HCEC 1CT (cell line): ENCODE data around the gene PANK4.

Experiments used
- DNase-seq: peaks from one replicate; pipeline ENCODE4 v3.0.0-alpha.2; 2017

PANK4 gene

DNA sequence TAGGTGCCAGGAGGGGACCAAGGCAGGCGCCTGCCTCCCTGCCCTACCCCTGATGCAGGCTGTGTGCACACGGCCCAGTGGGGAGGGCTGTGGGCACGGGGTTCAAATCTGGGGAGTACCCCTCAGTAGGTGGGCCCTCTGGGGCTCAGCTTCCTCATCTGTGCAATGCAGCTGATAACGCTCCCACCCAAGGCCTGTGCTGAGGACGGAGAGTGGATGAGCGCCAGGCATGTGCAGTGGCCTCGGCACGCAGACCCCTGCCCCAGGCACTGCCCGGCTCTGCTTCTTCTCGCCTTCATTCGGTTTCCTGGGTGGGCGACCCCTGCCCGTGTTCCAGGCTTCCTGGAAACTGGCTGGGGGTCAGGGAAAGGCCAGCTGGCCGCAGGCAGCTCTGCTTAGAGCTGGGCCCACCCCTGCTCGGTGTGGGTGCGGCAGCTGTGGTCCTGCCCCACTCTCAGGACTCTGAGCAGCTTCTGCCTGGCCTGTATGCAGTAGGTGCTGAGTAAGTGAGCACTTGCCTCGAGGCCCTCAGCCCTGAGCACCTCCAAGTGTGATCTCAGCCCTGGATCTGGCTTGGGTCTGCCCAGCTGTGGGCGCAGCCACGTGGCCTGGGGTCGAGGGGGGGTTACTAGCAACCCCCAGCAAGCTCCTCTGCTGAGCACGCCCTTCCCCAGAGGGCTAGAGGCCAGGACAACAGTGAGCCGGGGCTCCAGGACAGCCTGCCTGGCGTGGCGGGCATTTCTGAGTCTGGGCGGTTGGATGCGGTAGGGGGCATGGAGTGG lies 17.9 kb upstream of the PANK4 start:
- no peak for DNase-seq

DNA sequence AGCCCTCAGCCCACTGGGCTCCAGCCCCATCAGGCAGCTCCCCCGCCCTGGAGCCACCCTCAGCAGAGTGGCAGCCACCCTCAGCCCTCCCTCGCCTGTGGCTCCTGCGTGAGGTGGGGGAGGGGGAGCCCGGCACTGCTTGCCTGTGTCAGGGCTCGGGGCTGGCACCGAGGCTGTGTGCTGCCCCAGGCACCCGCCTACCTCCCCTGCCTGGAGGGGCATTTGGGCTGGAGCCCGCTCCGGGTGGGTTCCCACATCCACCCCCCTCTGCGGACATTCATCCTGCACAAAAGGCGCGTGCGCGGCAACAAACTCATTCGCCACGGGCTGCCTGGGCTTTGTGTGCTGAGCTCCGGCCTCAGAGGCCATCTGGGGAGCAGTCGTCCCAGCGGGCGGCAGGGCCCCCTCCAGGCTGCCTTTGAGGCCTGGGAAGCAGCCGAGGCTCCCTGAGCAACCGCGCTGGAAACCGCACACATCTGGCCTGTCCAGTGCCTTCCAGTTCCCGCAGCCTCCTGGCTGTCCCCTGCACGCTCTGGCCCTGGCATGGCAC lies 17.2 kb upstream of the PANK4 start:
- no peak for DNase-seq

DNA sequence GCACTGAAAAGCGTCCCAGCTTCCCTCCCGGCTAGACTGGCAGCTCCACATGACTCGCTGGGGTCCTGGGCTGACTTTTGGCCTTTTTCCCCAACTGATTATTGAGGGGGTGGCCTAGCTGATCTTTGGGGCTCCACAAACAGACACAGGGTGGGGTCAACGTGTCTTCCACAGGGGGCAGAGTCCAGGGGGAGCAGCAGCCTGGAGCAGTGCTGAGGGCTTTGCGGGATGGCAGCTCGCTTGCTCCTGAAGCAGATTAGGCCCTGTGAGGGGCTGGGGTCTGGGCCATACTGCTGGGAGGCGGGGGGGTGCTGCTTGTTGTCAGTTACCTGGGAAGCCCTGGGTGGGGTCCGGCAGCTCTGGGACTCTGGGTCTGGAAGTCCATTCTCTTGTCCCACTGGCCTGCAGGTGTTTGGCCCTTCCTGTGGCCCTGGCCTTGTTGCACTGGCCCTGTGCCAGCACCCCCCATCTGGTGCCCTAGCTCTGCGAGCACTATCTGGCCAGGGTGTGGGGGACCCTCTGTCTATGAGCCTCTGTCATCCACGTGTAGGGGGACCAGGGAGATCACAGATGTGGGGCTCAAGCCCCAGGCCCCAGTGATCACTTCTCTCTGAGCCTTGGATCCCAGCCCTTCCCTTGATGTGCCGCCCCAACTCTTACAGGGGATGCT lies 16.0 kb upstream of the PANK4 start:
- no peak for DNase-seq

DNA sequence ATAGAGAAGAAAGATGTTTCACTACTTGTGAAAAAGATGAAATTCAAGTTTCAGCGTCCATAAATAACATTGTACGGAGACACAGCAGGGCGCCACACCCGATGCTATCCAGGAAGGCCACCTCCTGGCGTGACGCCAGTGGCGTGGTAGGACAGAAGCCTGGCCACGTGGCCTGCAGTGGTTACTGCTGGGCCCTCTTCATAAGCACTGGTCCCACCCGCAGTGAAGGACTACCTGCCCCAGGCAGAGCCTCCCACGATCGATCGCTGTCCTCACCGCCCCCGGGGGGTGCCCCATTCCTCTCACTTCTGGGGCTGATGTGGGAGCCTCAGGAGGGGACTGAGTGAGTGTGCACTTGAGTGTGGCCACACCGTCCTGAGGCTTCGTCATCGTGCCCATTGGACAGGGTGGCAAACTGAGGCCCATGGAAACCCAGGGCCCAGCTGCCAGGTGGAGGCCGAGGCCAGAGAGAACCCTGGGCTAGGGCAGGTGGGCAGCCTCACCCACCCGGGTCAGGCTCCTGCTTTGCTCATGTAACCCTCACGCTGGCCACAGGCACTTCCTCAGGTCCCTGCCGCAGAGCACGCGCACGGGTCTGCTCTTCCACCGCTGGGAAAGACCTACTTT lies 15.3 kb upstream of the PANK4 start:
- no peak for DNase-seq

DNA sequence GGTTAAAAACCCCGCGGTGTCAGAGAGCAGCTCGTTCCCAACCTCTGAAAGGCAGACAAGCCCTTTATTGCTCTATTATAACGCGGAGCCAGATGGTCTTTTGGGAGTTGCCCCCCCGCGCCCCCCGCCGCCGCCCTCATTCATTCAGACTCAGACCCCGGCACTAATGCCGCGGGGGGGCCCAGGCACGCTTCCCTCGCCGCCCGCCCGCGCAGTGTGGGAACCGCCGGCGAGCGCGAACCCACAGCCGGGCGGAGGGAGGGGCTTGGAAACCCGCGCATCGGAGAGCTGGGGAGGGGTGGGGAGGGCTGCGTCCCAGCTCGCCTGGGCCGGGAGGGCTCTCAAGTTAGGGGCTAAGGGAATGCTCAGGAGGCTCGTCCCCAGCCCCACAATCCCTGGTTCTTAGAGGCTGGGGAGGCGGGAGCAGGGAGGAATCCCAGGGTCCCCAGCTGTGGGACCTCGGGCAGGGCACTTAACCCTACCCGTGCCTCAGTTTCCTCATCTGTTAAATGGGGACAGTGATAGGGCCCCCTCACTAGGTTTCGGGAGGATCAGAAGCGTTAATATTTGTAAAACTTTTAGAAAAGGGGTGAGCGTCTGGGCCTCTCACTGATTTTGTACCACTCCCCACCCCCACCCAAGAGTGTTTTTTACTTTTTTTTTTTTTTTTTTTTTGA lies 14.6 kb upstream of the PANK4 start:
- DNase-seq: no peak

DNA sequence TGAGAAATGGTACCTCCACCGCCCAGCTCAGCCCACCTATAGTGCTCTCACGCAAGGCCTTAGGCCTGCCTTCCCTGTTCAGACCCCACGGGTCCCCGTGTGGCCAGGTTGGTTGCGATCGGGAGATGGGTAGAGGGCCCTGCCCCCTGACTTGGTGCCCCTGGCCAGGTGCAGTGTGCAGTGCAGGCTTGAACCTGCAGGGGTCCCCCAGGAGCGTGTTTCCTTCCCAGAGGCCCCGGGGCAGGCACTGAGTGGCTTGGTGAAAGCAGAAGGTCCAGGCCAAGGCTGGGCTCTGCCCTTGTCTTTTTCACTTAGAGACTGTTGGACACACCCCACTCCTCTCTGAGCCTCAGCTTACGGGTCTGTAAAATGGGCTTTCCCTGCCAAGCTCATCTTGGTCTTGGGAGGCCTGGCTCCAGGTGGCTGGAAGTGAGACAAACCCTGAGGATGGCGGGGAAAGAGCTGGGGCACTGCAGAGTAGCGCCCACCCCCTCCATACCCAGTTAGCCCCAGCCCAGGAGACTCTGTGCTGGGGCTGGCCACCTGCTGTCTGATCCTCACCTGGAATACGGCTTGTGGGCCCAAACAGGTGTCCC lies 13.0 kb upstream of the PANK4 start:
- DNase-seq: no peak

DNA sequence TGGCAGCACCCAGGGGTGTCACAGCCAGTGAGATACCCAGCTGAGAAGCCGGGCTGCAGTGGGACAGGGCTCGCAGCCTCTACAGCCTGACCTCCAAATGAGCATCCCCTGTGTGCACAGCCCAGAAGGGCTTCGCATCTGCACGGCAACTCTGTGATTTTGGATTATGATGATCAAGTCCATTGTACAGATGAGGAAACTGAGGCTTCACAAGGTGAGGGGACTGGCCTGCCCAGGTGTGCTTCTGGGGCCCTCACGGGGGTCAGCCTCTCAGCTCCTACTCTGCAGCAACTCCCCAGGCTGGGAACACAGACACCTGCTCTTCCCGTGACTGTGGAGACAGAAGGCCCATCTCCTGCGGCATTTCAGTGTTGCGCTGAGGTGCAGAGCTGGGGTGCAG lies 12.5 kb upstream of the PANK4 start:
- DNase-seq: no peak

DNA sequence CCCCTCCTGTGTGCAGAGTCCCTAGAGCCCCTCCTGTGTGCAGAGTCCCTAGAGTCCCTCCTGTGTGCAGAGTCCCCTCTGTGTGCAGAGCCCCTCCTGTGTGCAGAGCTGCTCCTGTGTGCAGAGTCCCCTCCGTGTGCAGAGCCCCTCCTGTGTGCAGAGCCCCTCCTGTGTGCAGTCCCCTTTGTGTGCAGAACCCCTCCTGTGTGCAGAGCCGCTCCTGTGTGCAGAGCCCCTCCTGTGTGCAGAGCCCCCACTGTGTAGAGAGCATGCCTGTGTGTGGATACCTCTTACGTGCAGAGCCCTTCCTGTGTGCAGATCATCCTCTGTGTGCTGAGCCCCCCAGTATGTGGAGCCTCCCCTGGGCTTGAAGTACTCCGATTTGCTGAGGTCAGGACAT lies 12.0 kb upstream of the PANK4 start:
- DNase-seq: no peak

DNA sequence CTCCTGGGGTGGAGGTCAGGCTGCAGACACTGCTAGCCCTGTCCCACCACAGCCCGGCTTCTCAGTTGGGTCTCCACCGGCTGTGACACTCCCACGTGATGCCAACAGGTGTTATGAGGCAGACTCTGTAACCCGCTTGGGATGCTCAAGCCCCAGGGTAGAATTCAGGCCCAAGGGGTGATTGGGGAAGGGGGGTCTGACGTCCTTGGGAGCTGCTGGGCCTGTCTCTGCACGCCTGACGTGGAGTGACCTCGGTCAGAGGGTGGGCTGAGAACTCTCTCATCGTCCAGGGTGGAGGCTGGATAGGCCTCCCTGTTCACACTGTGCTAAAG lies 11.4 kb upstream of the PANK4 start:
- DNase-seq: no peak

DNA sequence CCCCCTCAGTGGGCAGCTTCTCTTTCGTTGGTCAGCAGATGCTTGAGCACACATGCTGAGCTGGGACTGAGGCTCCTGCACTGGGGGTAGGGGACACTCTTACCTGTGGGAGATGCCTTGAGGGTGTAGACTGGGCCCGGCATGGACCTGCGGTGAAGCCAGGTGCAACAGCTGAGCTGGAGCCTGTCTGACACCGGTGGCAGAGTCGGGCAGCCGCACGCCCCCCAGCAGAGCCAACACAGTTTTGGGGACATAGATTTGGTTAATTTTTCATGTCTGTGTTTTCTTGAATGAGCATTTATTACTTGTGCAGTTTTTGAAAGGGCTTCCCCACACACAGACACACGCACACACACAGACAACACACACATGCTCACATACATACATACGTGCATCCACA lies 9.6 kb upstream of the PANK4 start:
- DNase-seq: no peak

DNA sequence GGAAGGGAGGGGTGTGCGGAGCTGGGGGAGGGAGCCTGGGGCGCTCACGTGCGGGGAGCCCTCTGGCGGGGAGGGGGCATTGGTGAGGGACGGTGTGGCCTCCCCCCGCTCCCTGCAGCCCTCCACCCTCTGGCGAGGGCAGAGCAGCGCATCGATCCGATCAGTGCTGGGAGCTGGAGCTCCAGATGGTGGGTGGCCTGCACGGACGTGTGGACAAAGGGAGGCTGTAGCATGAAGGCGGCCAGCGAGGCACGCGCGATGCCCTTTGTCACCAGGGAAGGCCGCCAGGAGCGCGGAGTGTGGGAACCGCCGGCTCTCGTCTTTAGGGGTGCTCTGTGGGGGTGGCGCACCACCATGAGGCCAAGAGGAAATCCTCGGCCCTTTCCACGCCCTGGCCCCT lies 9.1 kb upstream of the PANK4 start:
- no peak for DNase-seq

DNA sequence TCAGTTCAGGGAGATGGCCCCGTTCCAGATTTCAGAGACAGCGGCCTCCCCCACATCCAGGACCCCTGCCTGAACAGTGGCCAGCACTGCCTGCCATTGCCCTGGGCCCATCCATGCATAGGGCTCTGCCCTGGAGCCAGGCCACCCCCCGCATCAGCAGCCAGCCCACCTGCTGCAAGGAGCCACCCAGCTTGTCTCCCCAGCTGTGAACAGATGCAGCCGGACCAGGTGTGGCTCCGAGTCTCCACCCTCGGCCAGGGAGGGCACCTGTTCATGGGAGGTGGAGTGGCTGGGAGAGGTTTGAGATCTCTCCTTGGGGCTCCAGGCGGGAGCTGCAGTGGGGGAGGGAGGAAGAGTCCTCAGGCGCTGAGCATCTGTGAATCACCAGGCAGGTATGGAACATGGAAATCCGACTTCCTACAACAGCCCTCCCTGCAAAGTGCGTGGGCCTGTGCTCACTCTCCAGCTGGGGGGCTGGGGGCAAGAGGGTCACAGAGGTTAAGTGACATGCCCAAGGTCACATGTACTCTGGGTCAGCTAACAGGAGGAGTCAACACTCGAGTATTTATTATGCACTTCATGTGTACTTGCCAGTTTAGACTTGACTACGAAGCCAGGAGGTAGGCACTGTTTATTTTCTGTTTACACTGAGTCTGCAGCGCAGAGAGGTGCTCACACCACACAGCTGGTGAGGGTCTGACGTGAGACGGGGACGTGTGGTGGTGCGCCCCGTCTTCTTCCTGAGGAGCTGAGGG lies 8.5 kb upstream of the PANK4 start:
- DNase-seq: peak; percentile 73

DNA sequence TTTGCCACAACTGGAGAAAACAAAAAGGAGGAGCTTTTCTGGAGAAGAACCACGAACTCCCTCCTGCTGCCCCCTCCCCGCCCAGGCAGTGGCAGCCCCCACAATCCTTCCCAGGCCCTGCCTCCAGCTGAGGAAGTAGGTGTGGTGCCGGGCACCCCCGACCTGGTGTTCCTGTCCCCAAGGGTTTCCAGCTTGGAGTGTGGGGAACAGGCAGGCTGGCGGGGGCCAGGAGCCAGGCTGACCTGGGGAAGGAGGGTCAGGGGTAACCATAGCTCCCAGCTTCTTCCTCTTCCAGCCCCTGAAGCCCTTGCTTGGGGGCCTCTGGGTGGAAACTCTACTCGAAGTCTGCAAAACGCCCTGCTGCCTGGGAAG lies 7.9 kb upstream of the PANK4 start:
- DNase-seq: no peak

DNA sequence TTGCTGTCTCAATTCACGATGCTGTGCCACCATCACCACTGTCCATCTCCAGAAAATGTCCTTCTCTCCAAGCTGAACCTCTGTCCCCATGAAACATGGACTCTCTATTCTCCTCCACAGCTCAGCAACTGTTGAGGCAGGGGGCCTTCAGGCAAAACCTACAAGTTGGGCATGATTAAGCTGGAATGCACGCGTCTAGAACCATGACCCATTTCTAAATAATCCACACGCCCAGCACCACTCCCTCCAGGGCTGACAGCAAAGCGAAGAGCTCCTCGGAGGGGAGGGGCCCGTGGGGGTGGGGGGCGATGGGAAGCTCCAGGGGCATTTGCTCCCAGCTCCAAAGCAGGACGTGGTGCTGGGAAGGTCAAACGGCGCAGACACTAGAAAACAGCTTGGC lies 7.0 kb upstream of the PANK4 start:
- peak; percentile 55 for DNase-seq

DNA sequence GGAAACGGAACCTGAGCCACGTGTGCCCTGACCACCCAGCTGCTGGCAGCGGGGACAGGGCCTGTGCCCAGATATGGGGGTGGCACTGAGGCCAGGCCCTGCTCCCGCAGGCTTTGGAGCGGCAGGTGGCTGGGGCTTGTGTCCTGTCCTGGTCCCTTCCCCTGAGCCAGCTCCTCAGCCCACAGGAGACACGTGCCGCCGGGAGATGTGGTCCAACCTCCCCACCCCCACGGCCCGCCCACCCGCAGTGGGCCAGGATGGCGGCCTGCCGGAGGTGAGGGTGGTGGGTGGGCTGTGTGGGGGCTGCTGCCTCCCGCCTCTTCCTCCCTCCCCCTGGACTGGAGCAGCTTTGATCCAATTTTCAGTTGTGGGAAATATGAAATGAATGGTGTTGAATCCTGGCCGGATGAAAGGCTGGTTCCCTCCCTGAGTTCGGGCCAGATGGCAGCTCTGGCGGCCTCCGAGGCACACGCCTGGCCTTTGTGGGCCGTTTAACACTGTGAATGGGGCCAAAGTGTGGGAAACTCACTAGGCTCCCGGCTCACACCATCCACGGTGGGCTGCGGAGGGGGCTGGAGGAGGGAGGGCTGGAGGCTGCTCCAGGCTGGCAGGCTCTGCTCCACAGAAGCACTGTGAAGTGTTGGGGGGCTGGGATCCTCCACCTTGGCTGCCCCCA lies 6.2 kb upstream of the PANK4 start:
- no peak for DNase-seq

DNA sequence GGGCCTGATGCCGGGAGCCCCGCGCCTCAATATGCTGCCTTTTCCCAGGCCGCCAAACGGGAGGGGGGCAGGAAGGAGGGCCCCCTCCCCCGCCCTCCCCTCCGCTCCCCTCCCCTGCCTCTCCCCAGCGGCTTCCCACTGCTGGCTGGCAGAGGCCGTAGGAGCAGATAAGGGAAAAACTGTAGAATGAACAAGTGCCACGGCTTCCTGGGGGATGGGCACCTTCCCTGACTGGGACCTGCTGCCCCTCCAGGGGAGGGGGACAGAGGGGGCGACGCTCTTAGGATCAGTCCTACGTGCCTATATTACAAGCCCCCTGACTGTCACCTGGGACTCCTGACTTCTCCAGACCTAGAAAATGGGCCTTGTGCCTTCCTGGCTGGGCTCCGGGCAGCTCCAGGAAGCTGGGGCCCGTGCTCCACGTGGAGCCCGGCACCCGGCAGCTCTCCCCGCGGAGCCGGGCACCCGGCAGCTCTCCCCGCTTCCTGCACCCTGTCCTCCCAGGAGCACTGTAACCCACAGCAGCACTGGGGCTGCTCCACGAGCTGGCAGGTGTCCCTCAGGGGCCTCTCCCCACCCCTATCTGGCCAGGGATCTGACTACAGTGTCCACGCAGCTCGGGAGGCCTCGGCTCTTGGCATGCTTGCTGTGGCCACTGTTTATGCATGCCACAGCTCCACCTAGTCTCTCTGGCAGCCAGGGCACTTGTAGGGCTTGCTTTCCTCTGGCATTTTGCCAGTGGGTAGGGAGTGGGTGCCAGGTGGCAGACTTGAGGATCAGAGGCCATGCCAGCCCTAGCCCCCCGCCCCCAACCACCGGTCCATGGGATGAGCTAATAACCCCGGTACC lies 4.3 kb upstream of the PANK4 start:
- DNase-seq: no peak

DNA sequence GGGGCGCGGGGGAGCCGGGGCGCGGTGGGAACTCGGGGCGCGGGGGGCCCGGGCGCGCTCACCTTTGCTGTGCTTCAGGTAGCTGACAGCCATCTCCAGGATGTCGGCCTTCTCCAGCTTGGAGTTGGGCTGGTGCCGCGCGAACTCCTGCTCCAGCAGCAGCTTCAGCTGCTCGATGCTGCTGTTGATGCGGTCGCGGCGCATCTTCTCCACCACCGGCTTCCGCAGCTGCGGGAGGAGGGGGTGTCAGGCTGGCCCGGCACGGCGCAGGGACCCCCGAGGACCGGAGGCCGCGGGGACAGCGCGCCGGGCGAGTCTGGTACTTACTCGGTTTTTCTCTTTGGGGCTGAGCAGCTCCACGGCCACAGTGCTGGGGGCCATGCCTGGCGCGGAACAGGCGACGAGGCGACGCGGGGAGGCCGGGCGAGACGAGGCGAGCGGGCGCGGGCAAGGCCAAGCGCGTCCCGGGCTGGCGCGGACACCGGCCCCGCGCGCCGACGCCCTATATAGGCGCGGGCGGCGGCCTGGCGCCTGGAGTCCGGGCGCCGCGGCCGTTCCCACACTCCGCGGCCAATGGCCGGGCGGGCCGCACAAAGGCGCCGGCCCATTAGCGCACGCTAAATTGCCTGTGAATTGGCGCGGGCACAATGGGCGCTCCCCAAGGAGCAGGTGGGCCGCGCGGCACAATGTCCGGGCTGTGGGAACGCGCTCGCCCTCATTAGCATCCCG lies 3.6 kb upstream of the PANK4 start, which contains the start of gene HES5:
TSS of gene HES5 (minus strand) at position 480 of the 729 bp plus-strand sequence. CDS start at position 381, 99 bp downstream.
- no peak for DNase-seq

DNA sequence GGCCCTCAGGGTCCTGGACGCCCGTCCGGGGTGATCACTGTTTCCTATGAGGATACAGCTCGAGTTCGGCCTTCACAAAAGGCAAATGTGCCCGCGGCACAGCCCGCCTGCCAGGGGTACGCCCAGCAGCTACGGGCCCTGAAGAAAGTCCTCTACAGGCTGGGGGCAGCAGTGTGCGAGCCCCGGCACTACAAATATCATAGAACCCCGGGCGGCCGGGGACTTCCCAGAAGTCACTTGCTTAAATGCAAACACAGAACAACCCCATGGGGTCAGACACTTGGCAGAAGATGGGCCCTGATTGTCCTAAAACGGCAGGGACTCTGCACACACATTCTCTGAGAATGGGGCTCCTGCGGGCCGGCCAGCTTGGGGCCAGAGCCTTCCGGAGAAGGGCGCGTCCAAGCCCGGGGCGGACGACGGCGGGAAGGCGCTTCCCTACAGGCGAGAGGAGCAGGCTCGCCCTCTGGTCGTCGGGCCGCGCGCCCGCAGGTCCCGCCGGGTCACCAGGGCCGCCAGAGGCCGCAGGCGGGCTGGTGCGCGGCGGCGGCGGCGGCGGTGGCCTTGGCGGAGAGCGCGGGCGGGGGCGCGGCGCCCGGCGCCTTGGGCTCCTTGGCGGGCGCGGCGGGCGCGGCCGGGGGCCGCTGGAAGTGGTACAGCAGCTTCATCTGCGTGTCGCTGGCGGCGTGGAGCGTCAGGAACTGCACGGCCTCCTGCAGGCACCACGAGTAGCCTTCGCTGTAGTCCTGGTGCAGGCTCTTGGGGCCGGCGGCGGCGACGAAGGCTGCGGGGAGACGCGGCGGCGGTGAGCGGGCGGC lies 2.8 kb upstream of the PANK4 start:
- DNase-seq: no peak

DNA sequence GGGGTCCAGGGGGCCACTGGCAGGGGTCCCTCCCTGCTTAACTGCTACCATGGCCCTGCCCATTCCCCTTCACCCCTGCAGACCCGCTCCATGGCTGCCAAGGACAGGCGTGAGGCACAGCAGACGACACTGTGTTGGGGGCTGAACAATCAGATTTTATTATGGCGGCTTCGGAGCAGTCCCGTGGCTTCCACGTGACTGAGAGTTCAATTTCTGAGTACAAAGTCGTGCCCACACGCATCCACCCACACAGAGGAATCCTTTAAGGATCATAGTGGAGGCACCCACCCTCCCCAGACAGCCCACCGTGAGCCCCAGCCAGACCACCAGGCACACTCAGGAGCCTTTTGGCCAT lies 2.2 kb upstream of the PANK4 start:
- DNase-seq: no peak
